HG03442 (cell line): ENCODE data around the gene VPS16.

ENCODE experiments used
- ATAC-seq: cut with Tn5 transposase; IDR thresholded peaks from one replicate; pipeline ENCODE4 v1.9.1; 2021; ENCODE audit warnings: mild to moderate bottlenecking, moderate library complexity; ENCODE audit not compliant: unreplicated experiment

The VPS16 gene

DNA sequence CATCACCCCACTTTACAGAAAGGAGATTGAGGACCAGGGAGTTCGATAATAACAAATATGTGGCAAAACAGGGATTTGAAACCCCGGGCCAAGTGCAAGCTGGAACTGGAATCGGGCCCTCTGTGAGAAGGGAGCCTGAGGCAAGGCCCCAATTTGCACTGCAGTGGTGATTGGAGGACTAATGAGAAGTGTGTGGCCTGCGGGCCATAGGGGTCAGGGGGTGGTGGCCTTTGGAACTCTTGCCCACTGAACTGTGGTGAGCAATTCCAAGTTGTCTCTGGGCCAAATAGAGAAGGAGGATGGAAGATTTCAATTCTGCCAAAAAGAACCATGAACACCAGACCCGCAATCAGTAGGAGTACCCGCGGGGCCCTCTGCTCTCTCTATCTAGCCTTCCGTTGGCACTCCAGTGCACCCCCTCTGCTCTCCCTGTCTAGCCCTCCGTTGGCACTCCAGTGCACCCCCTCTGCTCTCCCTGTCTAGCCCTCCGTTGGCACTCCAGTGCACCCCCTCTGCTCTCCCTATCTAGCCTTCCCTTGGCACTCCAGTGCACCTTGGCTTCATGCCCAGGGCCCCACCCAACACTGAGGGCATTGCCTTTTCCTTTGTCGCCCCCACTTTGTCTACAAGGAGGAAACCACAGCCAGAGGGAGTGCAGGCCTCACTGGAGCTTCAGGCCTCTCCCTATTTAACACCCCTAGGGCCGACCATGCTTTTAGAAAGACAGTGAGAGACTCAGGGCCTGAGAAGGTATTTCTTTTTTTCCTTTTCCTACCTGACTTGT is 26.7 kb downstream of the VPS16 start:
- ATAC-seq = no peak

DNA sequence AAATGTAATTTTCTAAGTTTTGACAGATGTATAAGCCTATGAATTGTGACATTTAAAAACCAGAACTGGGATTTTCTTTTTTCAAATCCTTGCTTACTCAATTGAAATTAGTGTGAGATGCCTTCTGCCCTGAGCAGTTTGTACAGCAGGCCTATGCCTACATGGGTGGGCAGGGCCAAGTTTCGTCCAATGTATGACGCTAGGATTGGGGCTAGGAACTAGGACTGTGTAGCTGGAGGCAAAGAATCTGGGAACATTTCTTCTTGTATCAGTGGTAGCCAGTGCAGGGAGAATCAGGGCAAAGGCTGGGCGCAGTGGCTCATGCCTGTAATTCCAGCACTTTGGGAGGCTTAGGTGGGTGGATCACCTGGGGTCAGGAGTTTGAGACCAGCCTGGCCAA is 28.8 kb downstream of the VPS16 start:
- ATAC-seq = no peak

- no peak for ATAC-seq
Measured at GRCh38 chr20:2871111-2871465, 30.5 kb downstream of the VPS16 start.

DNA sequence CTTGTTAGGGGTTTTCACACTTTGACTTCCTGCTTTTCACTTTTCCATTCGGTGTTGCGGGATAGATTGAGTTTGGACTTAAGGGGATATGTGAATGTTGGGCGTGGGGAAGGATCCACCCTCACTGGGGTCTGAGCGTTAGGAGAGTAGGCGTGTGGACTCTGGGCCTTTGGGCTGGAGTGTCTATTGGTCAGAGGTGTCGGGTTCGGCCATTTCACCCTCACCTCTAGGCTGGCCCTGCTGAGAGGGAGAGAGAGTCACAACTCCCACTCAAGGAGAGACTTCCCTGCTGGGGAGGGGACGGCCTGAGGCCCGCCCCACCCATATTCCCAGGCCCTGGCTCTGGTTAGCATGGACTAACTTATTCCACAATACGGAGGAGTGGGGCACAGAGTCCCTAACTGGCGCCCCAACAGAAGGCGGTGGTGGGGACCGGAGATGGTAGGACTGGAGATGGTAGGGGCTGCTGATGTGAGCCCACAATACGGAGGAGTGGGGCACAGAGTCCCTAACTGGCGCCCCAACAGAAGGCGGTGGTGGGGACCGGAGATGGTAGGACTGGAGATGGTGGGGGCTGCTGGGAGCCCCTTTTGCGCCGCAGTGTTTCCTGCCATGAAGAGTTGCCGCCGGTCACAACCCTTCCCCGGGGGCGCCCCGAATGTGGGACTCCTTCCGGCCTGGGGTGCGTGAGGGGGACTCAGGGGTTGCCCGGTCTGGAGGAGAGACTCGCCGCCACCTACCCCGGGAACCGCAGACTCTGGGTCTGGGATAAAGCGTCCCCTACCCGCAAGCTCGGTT is 31.3 kb downstream of the VPS16 start:
- no peak for ATAC-seq

DNA sequence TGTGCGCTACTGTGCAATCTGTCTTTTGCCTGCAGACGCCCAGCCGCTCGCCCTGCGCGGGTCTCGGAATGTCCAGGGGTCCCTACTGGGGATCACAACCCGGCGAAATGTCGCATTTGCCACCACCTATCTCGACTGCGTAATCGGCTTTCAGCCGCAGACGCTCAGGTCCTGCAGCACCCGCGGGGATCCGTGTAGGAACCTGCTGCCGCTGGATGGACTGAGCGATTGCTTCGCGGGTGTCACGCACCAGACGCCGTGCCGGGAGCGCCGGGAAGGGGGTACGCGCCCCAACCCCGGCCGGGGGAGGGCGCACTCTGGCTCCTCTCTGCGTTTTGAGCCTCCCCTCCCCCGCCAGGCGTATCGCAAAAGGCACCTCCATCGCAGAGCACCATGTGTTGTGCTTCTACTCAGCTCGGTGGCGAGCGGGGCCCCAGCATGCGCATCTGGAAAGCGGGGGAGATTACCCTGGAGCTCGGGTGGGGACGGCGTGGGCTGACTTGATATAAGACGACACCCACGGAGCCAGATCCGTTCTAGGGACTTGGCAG is 32.0 kb downstream of the VPS16 start:
- ATAC-seq = peak; percentile 17

- peak; percentile 87 for ATAC-seq
Measured at GRCh38 chr20:2873010-2873746, 32.6 kb downstream of the VPS16 start, which contains the start of gene PTPRA. TSS of gene PTPRA (plus strand) at chr20:2873481. CDS start at chr20:2964278, 90,797 bp downstream.

GRCh38 chr20:2873747-2874041 is 33.1 kb downstream of the VPS16 start:
- ATAC-seq = peak; percentile 34

DNA sequence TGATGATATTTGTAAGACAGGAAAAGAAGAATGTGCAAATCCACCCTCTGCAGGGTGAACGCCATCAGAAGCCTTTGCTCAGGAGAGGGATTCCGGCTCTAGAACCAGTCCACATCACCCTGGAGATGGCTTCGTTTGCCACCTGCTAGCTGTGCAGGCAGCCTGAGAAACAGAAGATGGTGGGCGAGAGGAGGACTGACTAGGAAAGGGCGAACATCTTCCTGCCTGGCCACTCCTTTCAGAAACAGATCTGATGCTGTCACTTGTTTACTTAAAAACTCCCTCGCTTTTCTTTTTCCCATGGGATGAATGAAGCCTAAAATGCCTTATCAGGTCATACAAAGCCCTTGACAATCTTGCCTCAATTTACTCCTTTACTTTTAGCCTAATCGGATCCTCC is 33.9 kb downstream of the VPS16 start:
- ATAC-seq = no peak

GRCh38 chr20:2875690-2876203 is 35.2 kb downstream of the VPS16 start:
- ATAC-seq = no peak

- ATAC-seq = no peak
Measured at GRCh38 chr20:2878515-2878914, 38.0 kb downstream of the VPS16 start.

DNA sequence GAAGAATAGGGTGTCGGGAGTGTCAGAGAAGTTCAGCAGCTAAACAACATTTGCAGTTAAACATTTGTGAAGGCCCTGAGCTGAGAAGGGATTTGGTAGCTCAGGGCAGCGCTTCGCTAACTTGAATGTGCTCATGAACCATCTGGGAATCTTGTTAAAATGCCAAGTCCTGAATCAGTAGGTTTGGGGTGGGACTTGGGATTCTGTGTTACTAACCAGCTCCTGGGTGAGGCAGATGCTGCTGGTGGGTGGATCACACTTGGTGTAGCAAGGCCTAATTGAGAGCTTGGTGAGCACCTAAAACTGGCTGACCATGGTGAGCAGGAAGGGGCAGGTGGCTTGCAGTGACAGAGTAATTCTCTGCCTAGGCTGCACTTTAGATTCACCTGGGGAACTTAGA is 38.6 kb downstream of the VPS16 start:
- no peak for ATAC-seq

GRCh38 chr20:2880650-2881049 is 40.1 kb downstream of the VPS16 start:
- no peak for ATAC-seq

GRCh38 chr20:2883726-2884637 is 43.4 kb downstream of the VPS16 start:
- ATAC-seq = no peak

DNA sequence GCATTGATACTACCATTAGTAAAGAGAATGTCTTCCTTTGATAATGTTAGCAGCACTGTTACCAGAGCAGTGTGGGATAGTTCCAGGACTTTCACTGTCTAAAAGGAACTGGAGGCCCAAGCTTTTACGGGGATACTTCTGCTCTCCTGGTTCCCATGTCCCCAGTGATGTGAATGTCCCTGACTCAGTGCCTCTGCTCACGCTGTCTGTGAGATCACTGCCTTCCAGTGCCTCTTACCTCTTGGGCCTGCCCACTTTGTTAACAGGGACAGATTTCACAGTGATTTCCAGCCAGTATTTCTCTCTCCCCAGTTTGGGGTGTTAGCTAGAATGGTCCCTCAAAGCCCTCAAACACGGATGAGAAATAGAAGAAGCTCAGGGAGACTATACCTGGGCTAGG is 47.2 kb downstream of the VPS16 start:
- ATAC-seq = no peak

GRCh38 chr20:2888224-2888955 is 47.8 kb downstream of the VPS16 start:
- ATAC-seq = no peak

DNA sequence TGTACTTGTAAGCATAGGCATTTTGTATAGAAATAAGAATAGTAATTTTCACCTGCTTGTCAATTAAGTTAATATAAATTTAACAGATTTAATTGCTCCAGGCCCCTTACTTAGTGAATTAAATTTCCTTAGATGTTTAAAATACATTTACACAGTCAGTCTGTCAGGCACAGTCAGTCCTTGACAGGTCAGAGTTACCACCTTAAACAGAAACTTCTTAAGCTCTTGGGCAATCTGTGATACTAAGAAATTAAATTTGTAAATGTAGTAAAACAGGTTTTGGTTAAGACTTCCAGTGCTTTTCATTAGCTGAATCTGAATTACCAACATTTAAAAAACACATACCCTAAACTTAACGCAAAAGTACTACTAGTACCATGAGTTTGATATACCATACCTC is 48.7 kb downstream of the VPS16 start:
- no peak for ATAC-seq

DNA sequence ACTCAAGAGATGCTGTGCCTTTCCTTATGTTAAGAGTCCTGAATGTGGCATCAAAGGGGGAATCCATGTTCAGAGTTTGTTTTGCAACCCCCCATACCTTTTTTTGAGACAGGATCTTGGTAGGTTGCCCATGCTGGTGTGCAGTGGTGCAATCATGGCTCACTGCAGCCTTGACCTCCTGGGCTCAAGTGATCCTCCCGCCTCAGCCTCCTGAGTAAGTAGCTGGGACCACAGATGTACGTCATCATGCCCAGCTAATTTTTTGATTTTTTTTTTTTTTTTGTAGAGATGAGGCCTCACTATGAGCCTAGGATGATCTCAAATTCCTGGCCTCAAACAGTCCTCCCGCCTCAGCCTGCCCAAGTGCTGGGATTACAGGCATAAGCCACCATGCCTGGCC is 49.3 kb downstream of the VPS16 start:
- ATAC-seq = no peak

- no peak for ATAC-seq
Measured at GRCh38 chr20:2890742-2891141, 50.2 kb downstream of the VPS16 start.

- ATAC-seq = no peak
Measured at GRCh38 chr20:2891343-2891742, 50.8 kb downstream of the VPS16 start.

GRCh38 chr20:2892376-2892775 is 51.8 kb downstream of the VPS16 start:
- no peak for ATAC-seq
